OCI-LY1 (cell line): ENCODE data around the gene ABCA4.

Source experiments
- H2AFZ ChIP-seq: fragments of 200-600 bp; sonication (generic), shearing (Covaris generic); 2 replicates; pipeline ENCODE4 v1.6.0; 2014; ENCODE audit warnings: antibody characterized with exemption, mild to moderate bottlenecking, low read length
- H3F3A ChIP-seq: fragments of 200-600 bp; sonication (generic), shearing (Covaris generic); 2 replicates; pipeline ENCODE4 v1.6.0; 2014; ENCODE audit warnings: mild to moderate bottlenecking, antibody characterized with exemption, low read length, moderate library complexity; ENCODE audit not compliant: insufficient read depth
- H3K27ac ChIP-seq: fragments of 200-600 bp; sonication (generic); 2 replicates; pipeline ENCODE4 v1.5.1; 2014; ENCODE audit warnings: low read length, mixed run types, mild to moderate bottlenecking, low read depth; ENCODE audit not compliant: poor library complexity, severe bottlenecking
- H3K27me3 ChIP-seq: fragments of 200-600 bp; sonication (generic); 2 replicates; pipeline ENCODE4 v1.6.0; 2014; ENCODE audit warnings: antibody characterized with exemption, mild to moderate bottlenecking, low read length, moderate library complexity; ENCODE audit not compliant: insufficient read depth
- H3K36me3 ChIP-seq: fragments of 200-600 bp; sonication (generic); 2 replicates; pipeline ENCODE4 v1.6.1; 2014; ENCODE audit warnings: mild to moderate bottlenecking, antibody characterized with exemption, low read length, moderate library complexity, mixed read lengths; ENCODE audit not compliant: insufficient read depth
- H3K4me1 ChIP-seq: fragments of 200-600 bp; sonication (generic); 2 replicates; pipeline ENCODE4 v1.5.1; 2014; ENCODE audit warnings: mild to moderate bottlenecking, low read length, moderate library complexity; ENCODE audit not compliant: insufficient read depth, severe bottlenecking
- H3K4me2 ChIP-seq: fragments of 200-600 bp; sonication (generic), shearing (Covaris generic); 2 replicates; pipeline ENCODE4 v1.6.1; 2014; ENCODE audit warnings: low read length
- H3K4me3 ChIP-seq: fragments of 200-600 bp; sonication (generic); 2 replicates; pipeline ENCODE4 v1.5.1; 2014; ENCODE audit warnings: low read length, low read depth, mild to moderate bottlenecking, mixed read lengths; ENCODE audit not compliant: poor library complexity, severe bottlenecking
- H3K79me2 ChIP-seq: fragments of 200-600 bp; shearing (Covaris generic); 2 replicates; pipeline ENCODE4 v1.6.1; 2016; ENCODE audit warnings: mixed run types, low read length, mixed read lengths; ENCODE audit not compliant: insufficient read depth
- H3K9ac ChIP-seq: fragments of 200-600 bp; sonication (generic), shearing (Covaris generic); 2 replicates; pipeline ENCODE4 v1.6.1; 2014; ENCODE audit warnings: mild to moderate bottlenecking, low read length, mixed read lengths
- H3K9me2 ChIP-seq: fragments of 200-600 bp; sonication (generic), shearing (Covaris generic); 2 replicates; pipeline ENCODE4 v1.6.1; 2014; ENCODE audit warnings: low read depth, mild to moderate bottlenecking, low read length, mixed read lengths
- H3K9me3 ChIP-seq: fragments of 200-600 bp; shearing (Covaris generic); 2 replicates; pipeline ENCODE4 v1.6.1; 2014; ENCODE audit warnings: low read length, mixed read lengths
- H4K20me1 ChIP-seq: fragments of 200-600 bp; sonication (generic), shearing (Covaris generic); 2 replicates; pipeline ENCODE4 v1.6.0; 2016; ENCODE audit warnings: mild to moderate bottlenecking, low read length; ENCODE audit not compliant: insufficient read depth
- CTCF ChIP-seq: fragments of 200-600 bp; sonication (generic), shearing (Covaris generic); IDR thresholded peaks from 2 replicates; pipeline ENCODE4 v1.5.1; 2017; ENCODE audit warnings: mild to moderate bottlenecking, antibody characterized with exemption, low read length, moderate library complexity, mixed read lengths
- EZH2 ChIP-seq: fragments of 200-600 bp; sonication (generic), shearing (Covaris generic); IDR thresholded peaks from 2 replicates; pipeline ENCODE4 v1.8.0; 2017; ENCODE audit warnings: borderline replicate concordance, mixed run types, mild to moderate bottlenecking, antibody characterized with exemption, low read length, moderate library complexity, mixed read lengths

Gene ABCA4

GRCh38 chr1:94014087-94014486 lies 106.9 kb downstream of the ABCA4 start:
- H3K27ac ChIP-seq = no peak overlapping the region
- H3K27me3 ChIP-seq = no peaks in the 10 kb centered on the region
- no peaks in the 10 kb centered on the region for H4K20me1 ChIP-seq
- H3K79me2 ChIP-seq = no peaks in the 10 kb centered on the region
- no peak overlapping the region for H3K9ac ChIP-seq
- no peak overlapping the region for H3K4me2 ChIP-seq
- H3F3A ChIP-seq = no peaks in the 10 kb centered on the region
- no peaks in the 10 kb centered on the region for H3K36me3 ChIP-seq
- no peaks in the 10 kb centered on the region for H3K9me2 ChIP-seq
- no peak overlapping the region for H2AFZ ChIP-seq
- no peaks in the 10 kb centered on the region for H3K9me3 ChIP-seq
- H3K4me3 ChIP-seq = no peak overlapping the region
- no peaks in the 10 kb centered on the region for H3K4me1 ChIP-seq
- TF ChIP-seq CTCF = no peak
- no peak for TF ChIP-seq EZH2

GRCh38 chr1:94013367-94013878 lies 107.5 kb downstream of the ABCA4 start:
- TF ChIP-seq CTCF = no peak
- TF ChIP-seq EZH2 = no peak

DNA sequence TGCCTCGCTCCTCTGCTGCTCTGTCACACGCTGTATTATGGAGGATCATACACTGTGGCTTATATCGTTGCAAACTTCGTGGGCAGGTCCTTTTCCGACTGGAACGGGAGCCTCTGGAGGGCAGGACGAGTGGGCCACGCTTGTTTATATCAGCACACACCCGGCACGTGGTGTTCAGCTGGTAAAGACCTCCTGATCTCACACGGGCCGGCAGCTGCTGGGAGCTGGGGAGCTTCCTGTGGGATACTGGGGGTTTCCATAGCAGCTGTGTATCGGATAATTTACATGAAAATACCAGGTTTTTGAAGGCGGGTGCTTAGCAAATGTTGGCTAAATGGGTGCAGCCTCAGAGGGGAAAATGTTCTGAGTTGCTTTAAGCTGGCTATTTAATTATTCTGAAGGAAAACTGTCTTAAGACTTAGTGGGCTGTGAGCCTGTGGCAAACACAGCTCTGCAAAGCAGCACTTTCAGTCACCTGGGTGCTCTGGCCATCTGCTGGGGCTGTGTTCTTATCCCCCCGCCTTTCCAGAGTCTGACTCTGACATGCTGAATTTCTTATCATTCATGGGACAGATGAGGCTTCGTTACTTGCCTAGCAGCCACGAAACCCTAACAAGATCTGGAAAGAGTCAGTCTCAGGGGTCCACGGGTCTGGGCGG lies 108.1 kb downstream of the ABCA4 start:
- Histone ChIP-seq H3K4me2 (no peak overlapping the region), H3K79me2 (no peaks in the 10 kb centered on the region), H3K36me3 (no peaks in the 10 kb centered on the region), H3K9ac (no peak overlapping the region), H3K4me1 (no peaks in the 10 kb centered on the region), H2AFZ (no peak overlapping the region), H3K27ac (no peak overlapping the region), H4K20me1 (no peaks in the 10 kb centered on the region), H3K4me3 (no peak overlapping the region), H3F3A (no peaks in the 10 kb centered on the region), H3K27me3 (no peaks in the 10 kb centered on the region), H3K9me3 (no peaks in the 10 kb centered on the region), H3K9me2 (no peaks in the 10 kb centered on the region)
- TF ChIP-seq EZH2 (no peak), CTCF (no peak)

More at GRCh38 chr1:94013367-94013878, 107.5 kb downstream of the ABCA4 start:
- no peaks in the 10 kb centered on the region for H3K9me3 ChIP-seq
- H3K27me3 ChIP-seq = no peaks in the 10 kb centered on the region
- H3K9ac ChIP-seq = no peak overlapping the region
- H3K79me2 ChIP-seq = no peaks in the 10 kb centered on the region
- H2AFZ ChIP-seq = no peak overlapping the region
- H3K36me3 ChIP-seq = no peaks in the 10 kb centered on the region
- no peak overlapping the region for H3K4me2 ChIP-seq
- H3K4me3 ChIP-seq = no peak overlapping the region
- H3K9me2 ChIP-seq = no peaks in the 10 kb centered on the region
- no peaks in the 10 kb centered on the region for H4K20me1 ChIP-seq
- H3K4me1 ChIP-seq = no peaks in the 10 kb centered on the region
- no peaks in the 10 kb centered on the region for H3F3A ChIP-seq
- no peak overlapping the region for H3K27ac ChIP-seq
